ENCODE measurements around the gene TGM3.

- TF ChIP-seq CTCF (IDR thresholded peaks at IDR 0.05) (no peak), POLR2A (IDR thresholded peaks at IDR 0.05) (no peak)
Measured at GRCh38 chr20:2374346-2375125, 78.7 kb downstream of the TGM3 start.
